Natural killer cell (primary cell): Measurements from ENCODE around the gene VPS54. TPM values are rescaled to one million over a fixed set of nuclear protein-coding genes. Genes with fewer than 3 reads are reported as not detected.

ENCODE experiments used
- ATAC-seq, 3 donors: fragments of 150-1000 bp in 2 of 3; fragments of 200-7000 bp in 1 of 3; cut with Tn5 transposase; 1 replicate in 1 of 3; 2 replicates in 2 of 3; pipeline ENCODE4 v1.10.0; 2021; ENCODE audit warnings: mild to moderate bottlenecking in 2 of 3, moderate library complexity in 2 of 3
- DNase-seq, 2 donors: peaks; one replicate each; pipeline versions ENCODE4 v3.0.0 to v3.0.0-alpha.2; 2013 to 2021; ENCODE audit warnings: mixed read lengths in 1 of 2
- H3K27ac ChIP-seq: one replicate; pipeline ENCODE4 v1.5.1; 2013; ENCODE audit warnings: mild to moderate bottlenecking, low read length
- H3K27me3 ChIP-seq: one replicate; pipeline ENCODE4 v1.6.1; 2013; ENCODE audit warnings: low read length; ENCODE audit not compliant: control insufficient read depth, insufficient read depth
- H3K36me3 ChIP-seq: one replicate; pipeline ENCODE4 v1.6.1; 2013; ENCODE audit warnings: low read length; ENCODE audit not compliant: control insufficient read depth, insufficient read depth
- H3K4me1 ChIP-seq: one replicate; pipeline ENCODE4 v1.6.1; 2013; ENCODE audit warnings: low read length; ENCODE audit not compliant: control insufficient read depth, insufficient read depth
- H3K4me3 ChIP-seq: one replicate; pipeline ENCODE4 v1.5.1; 2013; ENCODE audit warnings: low read length
- H3K9me3 ChIP-seq: one replicate; pipeline ENCODE4 v1.6.1; 2013; ENCODE audit warnings: low read length; ENCODE audit not compliant: control insufficient read depth, insufficient read depth
- H3K27ac Mint-ChIP-seq, 2 donors: one replicate each; pipeline ENCODE4 v1.8.0; 2022; ENCODE audit warnings: mild to moderate bottlenecking in 2 of 2, mixed read lengths in 2 of 2, moderate library complexity in 1 of 2
- H3K27me3 Mint-ChIP-seq, 2 donors: one replicate each; pipeline ENCODE4 v1.8.0; 2022; ENCODE audit warnings: low read depth in 2 of 2, mixed read lengths in 2 of 2
- H3K36me3 Mint-ChIP-seq: one replicate; pipeline ENCODE4 v1.8.0; 2022; ENCODE audit warnings: mixed read lengths
- H3K4me1 Mint-ChIP-seq, 2 donors: one replicate each; pipeline ENCODE4 v1.8.0; 2022; ENCODE audit warnings: mixed read lengths in 2 of 2
- H3K4me3 Mint-ChIP-seq: one replicate; pipeline ENCODE4 v1.8.0; 2022; ENCODE audit warnings: mild to moderate bottlenecking, moderate library complexity, mixed read lengths
- H3K9me3 Mint-ChIP-seq, 2 donors: one replicate each; pipeline ENCODE4 v1.8.0; 2022; ENCODE audit warnings: mixed read lengths in 2 of 2
- CTCF ChIP-seq: fragments of 200-600 bp; IDR thresholded peaks from one replicate; pipeline ENCODE4 v1.8.0; 2022; ENCODE audit warnings: antibody characterized with exemption
- WGBS: methylation state at CpG from one replicate; pipeline ENCODE4 v1.1.7; 2013; ENCODE audit warnings: missing lambda C conversion rate; ENCODE audit not compliant: insufficient coverage; 5-methylcytosine and 5-hydroxymethylcytosine counted together
- intact Hi-C: fragments of 100-400 bp; cut with micrococcal nuclease; formaldehyde crosslinking; loops from one replicate; pipeline ENCODE4 v1.14.2; 2022
- total RNA-seq, 4 donors: library from RNA; stranded (reverse); fragments of 120-200 nt in 1 of 4; gene quantifications; one replicate each; pipeline versions ENCODE4 v1.2.3 to v1.2.4, GENCODE V29; 2013 to 2022

VPS54 gene
- total RNA-seq, 3 donors from 2014 or later (not counting 1 experiment from before 2014, with no cell fraction given) = 12.1 to 17.3 (median 13.5) TPM

- no peaks in the 10 kb centered on the region for H3K9me3 ChIP-seq
- no peaks in the 10 kb centered on the region for H3K27me3 Mint-ChIP-seq
- peaks cover 6% of the 10 kb centered on the region for H3K4me1 ChIP-seq
- intact Hi-C loops = loop anchor here (5.0 kb wide), 1 partner anchor 179 kb away; the partner anchor contains the start of gene UGP2
- no peak for ATAC-seq
- peak overlapping the region; percentile 54 to 67 for H3K27ac Mint-ChIP-seq
- H3K27me3 ChIP-seq = no peaks in the 10 kb centered on the region
- no peaks in the 10 kb centered on the region for H3K9me3 Mint-ChIP-seq
- H3K36me3 Mint-ChIP-seq = peaks cover 8% of the 10 kb centered on the region
- 43% methylated on average over 2 of the region's 2 CpGs for WGBS
- DNase-seq = no peak
- no peak overlapping the region for H3K27ac ChIP-seq
- TF ChIP-seq CTCF = no peak
- H3K36me3 ChIP-seq = no peaks in the 10 kb centered on the region
- no peak overlapping the region for H3K4me3 ChIP-seq
- H3K4me1 Mint-ChIP-seq = peaks cover 22 to 30% of the 10 kb centered on the region in 2 donors
- no peak overlapping the region for H3K4me3 Mint-ChIP-seq
Observed at GRCh38 chr2:64021578-64021977, 2.4 kb upstream of the VPS54 start.

GRCh38 chr2:64019975-64020528 lies 824 bp upstream of the VPS54 start:
- intact Hi-C loops = loop anchor here (2.0 to 5.0 kb wide), 3 partner anchors 17 to 178 kb away; partner anchors contain the start of genes PELI1 and UGP2
- DNase-seq = peak in 1 of 2 donors; percentile 28
- Histone ChIP-seq H3K4me1 (peaks cover 6% of the 10 kb centered on the region), H3K9me3 (no peaks in the 10 kb centered on the region), H3K27me3 (no peaks in the 10 kb centered on the region), H3K4me3 (peak overlapping the region; percentile 80), H3K27ac (peak overlapping the region; percentile 62), H3K36me3 (no peaks in the 10 kb centered on the region)
- Mint-ChIP-seq H3K27ac (peak overlapping the region; percentile 92 to 95), H3K9me3 (no peaks in the 10 kb centered on the region), H3K4me3 (peak overlapping the region; percentile 97), H3K36me3 (peaks cover 8% of the 10 kb centered on the region), H3K27me3 (no peaks in the 10 kb centered on the region), H3K4me1 (peaks cover 28 to 30% of the 10 kb centered on the region in 2 donors)
- ATAC-seq = no peak
- no peak for TF ChIP-seq CTCF

GRCh38 chr2:64018701-64019082 lies 536 bp downstream of the VPS54 start:
- Histone ChIP-seq H3K36me3 (no peaks in the 10 kb centered on the region), H3K4me1 (peaks cover 6% of the 10 kb centered on the region), H3K4me3 (peak overlapping the region; percentile 80), H3K27me3 (no peaks in the 10 kb centered on the region), H3K9me3 (no peaks in the 10 kb centered on the region), H3K27ac (peak overlapping the region; percentile 63)
- under 1% methylated on average over 38 of the region's 38 CpGs for WGBS
- H3K4me3 Mint-ChIP-seq = peak overlapping the region; percentile 100
- DNase-seq = peak in 1 of 2 donors; percentile 62
- H3K4me1 Mint-ChIP-seq = peaks cover 28 to 30% of the 10 kb centered on the region in 2 donors
- TF ChIP-seq CTCF = no peak
- intact Hi-C loops = loop anchor here (2.0 to 5.0 kb wide), 2 partner anchors 18 to 124 kb away; partner anchors contain the start of gene PELI1
- ATAC-seq = no peak
- H3K27me3 Mint-ChIP-seq = no peaks in the 10 kb centered on the region
- H3K27ac Mint-ChIP-seq = peak overlapping the region; percentile 92 to 95
- H3K9me3 Mint-ChIP-seq = no peaks in the 10 kb centered on the region
- H3K36me3 Mint-ChIP-seq = peaks cover 8% of the 10 kb centered on the region
